IPS DF 6.9 (cell line): ENCODE data around the gene PYM1.

Experiments used
- DNase-seq: peaks from one replicate; pipeline ENCODE4 v3.0.0-alpha.2; 2013; ENCODE audit warnings: low read depth, low spot score
- H3K27ac ChIP-seq: one replicate; pipeline ENCODE4 v1.5.1; 2013; ENCODE audit warnings: low read length, control low read depth
- H3K27me3 ChIP-seq: 2 replicates; pipeline ENCODE4 v1.6.1; 2013; ENCODE audit warnings: mild to moderate bottlenecking, low read length; ENCODE audit not compliant: control insufficient read depth, insufficient read depth
- H3K36me3 ChIP-seq: 2 replicates; pipeline ENCODE4 v1.6.1; 2013; ENCODE audit warnings: low read length; ENCODE audit not compliant: control insufficient read depth, insufficient read depth
- H3K4me1 ChIP-seq: 2 replicates; pipeline ENCODE4 v1.6.1; 2013; ENCODE audit warnings: low read length; ENCODE audit not compliant: control insufficient read depth, insufficient read depth
- H3K4me3 ChIP-seq: 2 replicates; pipeline ENCODE4 v1.5.1; 2013; ENCODE audit warnings: mild to moderate bottlenecking, low read length
- H3K9me3 ChIP-seq: 2 replicates; pipeline ENCODE4 v1.6.1; 2013; ENCODE audit warnings: low read length, inconsistent platforms; ENCODE audit not compliant: control insufficient read depth, insufficient read depth
- WGBS: extraction: QIAGEN DNeasy Blood & Tissue Kit; methylation state at CpG from one replicate; pipeline ENCODE4 v1.1.7; 2013; ENCODE audit warnings: mixed read lengths, missing lambda C conversion rate; ENCODE audit not compliant: insufficient read length, insufficient coverage; 5-methylcytosine and 5-hydroxymethylcytosine counted together

Gene PYM1

GRCh38 chr12:55909513-55909884 is 18.2 kb downstream of the PYM1 start:
- Histone ChIP-seq H3K4me1 (no peaks in the 10 kb centered on the region), H3K9me3 (no peaks in the 10 kb centered on the region), H3K27ac (no peak overlapping the region), H3K4me3 (no peak overlapping the region), H3K27me3 (no peaks in the 10 kb centered on the region), H3K36me3 (no peaks in the 10 kb centered on the region)
- no peak for DNase-seq
- WGBS, result no CpG with 5 or more reads among the region's 2 CpGs

GRCh38 chr12:55908726-55909512 is 18.8 kb downstream of the PYM1 start:
- Histone ChIP-seq H3K9me3 (no peaks in the 10 kb centered on the region), H3K36me3 (no peaks in the 10 kb centered on the region), H3K27ac (no peak overlapping the region), H3K27me3 (no peaks in the 10 kb centered on the region), H3K4me3 (no peak overlapping the region), H3K4me1 (no peaks in the 10 kb centered on the region)
- no peak for DNase-seq
- no CpG with 5 or more reads among the region's 8 CpGs for WGBS

GRCh38 chr12:55906056-55906455 is 21.6 kb downstream of the PYM1 start:
- H3K27ac ChIP-seq, result no peak overlapping the region
- no CpG with 5 or more reads among the region's 1 CpG for WGBS

GRCh38 chr12:55901881-55902490 is 25.7 kb downstream of the PYM1 start:
- H3K4me3 ChIP-seq, result no peak overlapping the region
- no peaks in the 10 kb centered on the region for H3K27me3 ChIP-seq
- H3K9me3 ChIP-seq, result no peaks in the 10 kb centered on the region
- no peak for DNase-seq
- H3K36me3 ChIP-seq, result peaks cover 11% of the 10 kb centered on the region
- no peaks in the 10 kb centered on the region for H3K4me1 ChIP-seq
- no CpG with 5 or more reads among the region's 7 CpGs for WGBS
- no peak overlapping the region for H3K27ac ChIP-seq

More at GRCh38 chr12:55906056-55906455, 21.6 kb downstream of the PYM1 start:
- Histone ChIP-seq H3K4me3 (no peak overlapping the region), H3K9me3 (no peaks in the 10 kb centered on the region), H3K36me3 (peaks cover 11% of the 10 kb centered on the region), H3K4me1 (no peaks in the 10 kb centered on the region), H3K27me3 (no peaks in the 10 kb centered on the region)
- DNase-seq, result no peak

GRCh38 chr12:55899082-55899481 is 28.6 kb downstream of the PYM1 start:
- no peaks in the 10 kb centered on the region for H3K4me1 ChIP-seq
- peaks cover 11% of the 10 kb centered on the region for H3K36me3 ChIP-seq
- no peaks in the 10 kb centered on the region for H3K9me3 ChIP-seq
- no peaks in the 10 kb centered on the region for H3K27me3 ChIP-seq
- no peak overlapping the region for H3K4me3 ChIP-seq
- H3K27ac ChIP-seq, result no peak overlapping the region
- DNase-seq, result no peak
- no CpG with 5 or more reads among the region's 2 CpGs for WGBS

- H3K27me3 ChIP-seq, result no peaks in the 10 kb centered on the region
- no peaks in the 10 kb centered on the region for H3K4me1 ChIP-seq
- WGBS, result no CpG with 5 or more reads among the region's 1 CpG
- DNase-seq, result no peak
- H3K36me3 ChIP-seq, result no peaks in the 10 kb centered on the region
- no peak overlapping the region for H3K4me3 ChIP-seq
- H3K27ac ChIP-seq, result no peak overlapping the region
- H3K9me3 ChIP-seq, result no peaks in the 10 kb centered on the region
Measured at GRCh38 chr12:55893723-55894122, 34.0 kb downstream of the PYM1 start.

- no peak for DNase-seq
- no peak overlapping the region for H3K27ac ChIP-seq
- H3K4me1 ChIP-seq, result no peaks in the 10 kb centered on the region
- H3K27me3 ChIP-seq, result no peaks in the 10 kb centered on the region
- H3K4me3 ChIP-seq, result no peak overlapping the region
- no peaks in the 10 kb centered on the region for H3K36me3 ChIP-seq
- WGBS, result no CpG with 5 or more reads among the region's 4 CpGs
- H3K9me3 ChIP-seq, result no peaks in the 10 kb centered on the region
Measured at GRCh38 chr12:55891310-55891709, 36.4 kb downstream of the PYM1 start.

- WGBS, result no CpG with 5 or more reads among the region's 1 CpG
Measured at GRCh38 chr12:55885113-55885512, 42.6 kb downstream of the PYM1 start.

GRCh38 chr12:55877824-55878223 is 49.9 kb downstream of the PYM1 start:
- Histone ChIP-seq H3K27me3 (no peaks in the 10 kb centered on the region), H3K27ac (no peak overlapping the region), H3K36me3 (no peaks in the 10 kb centered on the region), H3K4me3 (no peak overlapping the region), H3K9me3 (no peaks in the 10 kb centered on the region), H3K4me1 (peaks cover 2% of the 10 kb centered on the region; the same call in 1 of the 2 replicates)
- DNase-seq, result no peak

More at GRCh38 chr12:55885113-55885512, 42.6 kb downstream of the PYM1 start:
- H3K4me3 ChIP-seq, result no peak overlapping the region
- DNase-seq, result no peak
- H3K27me3 ChIP-seq, result no peaks in the 10 kb centered on the region
- no peak overlapping the region for H3K27ac ChIP-seq
- H3K36me3 ChIP-seq, result no peaks in the 10 kb centered on the region
- H3K9me3 ChIP-seq, result no peaks in the 10 kb centered on the region
- H3K4me1 ChIP-seq, result no peaks in the 10 kb centered on the region

GRCh38 chr12:55875704-55876467 is 51.8 kb downstream of the PYM1 start:
- Histone ChIP-seq H3K9me3 (no peaks in the 10 kb centered on the region), H3K27ac (no peak overlapping the region), H3K4me1 (peaks cover 2% of the 10 kb centered on the region; the same call in 1 of the 2 replicates), H3K27me3 (no peaks in the 10 kb centered on the region), H3K4me3 (no peak overlapping the region), H3K36me3 (no peaks in the 10 kb centered on the region)
- WGBS, result no CpG with 5 or more reads among the region's 4 CpGs
- DNase-seq, result no peak
